Right atrium auricular region (tissue), 2 donors: ENCODE measurements around the gene TENM4. TPM values are rescaled to one million over a fixed set of nuclear protein-coding genes. Genes with fewer than 3 reads are reported as not detected.
A peak's percentile ranks its signal among the peaks of the same experiment; 100 is the strongest.

Experiments used
- DNase-seq: peaks from one replicate; pipeline ENCODE4 v3.0.0-alpha.2; 2019; ENCODE audit warnings: low spot score
- H3K27ac ChIP-seq, 2 donors: fragments of 200-600 bp; sonication (generic); 1 replicate in 1 of 2; 2 replicates in 1 of 2; pipeline ENCODE4 v1.5.1; 2016 to 2019
- H3K27me3 ChIP-seq, 2 donors: fragments of 200-600 bp; sonication (generic); one replicate each; pipeline versions ENCODE4 v1.5.1 to v1.6.0; 2017 to 2019
- H3K36me3 ChIP-seq: fragments of 200-600 bp; sonication (generic); one replicate; pipeline ENCODE4 v1.5.1; 2016
- H3K4me1 ChIP-seq, 2 donors: fragments of 200-600 bp; sonication (generic); one replicate each; pipeline versions ENCODE4 v1.5.1 to v1.6.0; 2017 to 2019
- H3K4me3 ChIP-seq, 2 donors: fragments of 200-600 bp; sonication (generic); 1 replicate in 1 of 2; 2 replicates in 1 of 2; pipeline ENCODE4 v1.5.1; 2017 to 2019; ENCODE audit warnings: mild to moderate bottlenecking in 1 of 2, moderate library complexity in 1 of 2
- H3K9me3 ChIP-seq, 2 donors: fragments of 200-600 bp; sonication (generic); one replicate each; pipeline ENCODE4 v1.5.1; 2019
- total RNA-seq, 2 donors: library from RNA; depleted of rRNA; stranded (reverse); fragments of >200 nt; gene quantifications; one replicate each; pipeline ENCODE4 v1.1.0, GENCODE V29; 2016
- TF ChIP-seq, protein P1 (sequence below), 2 donors: fragments of 200-600 bp; sonication (generic); IDR thresholded peaks; one replicate each; pipeline ENCODE4 v1.5.1; 2019; ENCODE audit warnings: antibody characterized with exemption in 2 of 2

Gene TENM4
- total RNA-seq, 2 donors from 2014 or later: 0.30 to 0.98 TPM

DNA sequence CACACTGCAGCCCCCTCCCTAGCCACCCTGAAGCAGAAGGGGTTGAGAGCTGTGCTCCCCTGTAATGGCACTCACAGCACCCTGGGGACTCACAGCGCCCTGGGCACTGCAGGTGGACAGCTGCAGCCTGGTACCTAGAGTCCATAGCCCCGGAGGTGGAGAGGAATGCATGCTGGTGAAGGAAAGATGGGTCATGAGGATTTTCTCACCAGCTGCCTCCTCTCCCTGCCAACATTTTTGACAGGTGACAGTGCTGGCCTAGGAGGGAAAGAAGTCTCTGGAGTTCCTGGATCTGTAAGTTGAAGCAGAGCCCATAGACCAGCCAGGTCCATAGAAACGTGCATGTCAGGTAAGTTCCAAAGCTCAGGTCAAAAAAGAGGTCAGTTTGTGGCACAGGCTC, 330.5 kb downstream of the TENM4 start:
- H3K27me3 ChIP-seq: no peaks in the 10 kb centered on the region
- no peaks in the 10 kb centered on the region for H3K4me1 ChIP-seq
- no peaks in the 10 kb centered on the region for H3K36me3 ChIP-seq
- no peaks in the 10 kb centered on the region for H3K9me3 ChIP-seq
- H3K4me3 ChIP-seq: no peak overlapping the region
- H3K27ac ChIP-seq: no peak overlapping the region
- DNase-seq: no peak
- TF ChIP-seq, protein P1, sequence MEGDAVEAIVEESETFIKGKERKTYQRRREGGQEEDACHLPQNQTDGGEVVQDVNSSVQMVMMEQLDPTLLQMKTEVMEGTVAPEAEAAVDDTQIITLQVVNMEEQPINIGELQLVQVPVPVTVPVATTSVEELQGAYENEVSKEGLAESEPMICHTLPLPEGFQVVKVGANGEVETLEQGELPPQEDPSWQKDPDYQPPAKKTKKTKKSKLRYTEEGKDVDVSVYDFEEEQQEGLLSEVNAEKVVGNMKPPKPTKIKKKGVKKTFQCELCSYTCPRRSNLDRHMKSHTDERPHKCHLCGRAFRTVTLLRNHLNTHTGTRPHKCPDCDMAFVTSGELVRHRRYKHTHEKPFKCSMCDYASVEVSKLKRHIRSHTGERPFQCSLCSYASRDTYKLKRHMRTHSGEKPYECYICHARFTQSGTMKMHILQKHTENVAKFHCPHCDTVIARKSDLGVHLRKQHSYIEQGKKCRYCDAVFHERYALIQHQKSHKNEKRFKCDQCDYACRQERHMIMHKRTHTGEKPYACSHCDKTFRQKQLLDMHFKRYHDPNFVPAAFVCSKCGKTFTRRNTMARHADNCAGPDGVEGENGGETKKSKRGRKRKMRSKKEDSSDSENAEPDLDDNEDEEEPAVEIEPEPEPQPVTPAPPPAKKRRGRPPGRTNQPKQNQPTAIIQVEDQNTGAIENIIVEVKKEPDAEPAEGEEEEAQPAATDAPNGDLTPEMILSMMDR (IDR thresholded peaks at IDR 0.05): no peak

DNA sequence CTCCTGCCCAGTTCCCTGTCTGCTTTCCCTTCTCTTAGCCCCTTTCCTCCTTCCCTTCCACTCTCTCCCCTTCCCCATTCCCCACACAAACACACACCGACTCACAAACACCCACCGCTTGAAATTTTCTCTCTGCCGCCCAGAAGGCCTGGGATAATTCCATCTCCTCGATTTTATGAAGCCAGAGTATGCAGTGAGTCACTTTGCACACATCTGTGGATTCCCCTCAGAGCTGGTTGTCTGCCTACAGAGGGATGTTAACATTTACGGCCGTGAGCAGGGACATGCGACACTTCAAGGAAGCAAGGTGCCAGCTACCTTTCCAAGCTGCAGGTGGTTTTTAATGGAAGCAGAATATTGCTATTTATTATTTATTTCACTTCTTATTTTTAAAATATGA, 332.0 kb downstream of the TENM4 start:
- Histone ChIP-seq H3K27ac (no peak overlapping the region), H3K4me3 (no peak overlapping the region), H3K36me3 (no peaks in the 10 kb centered on the region), H3K4me1 (no peaks in the 10 kb centered on the region), H3K27me3 (no peaks in the 10 kb centered on the region), H3K9me3 (no peaks in the 10 kb centered on the region)
- TF ChIP-seq, protein P1 (IDR thresholded peaks at IDR 0.05): no peak
- DNase-seq: no peak

DNA sequence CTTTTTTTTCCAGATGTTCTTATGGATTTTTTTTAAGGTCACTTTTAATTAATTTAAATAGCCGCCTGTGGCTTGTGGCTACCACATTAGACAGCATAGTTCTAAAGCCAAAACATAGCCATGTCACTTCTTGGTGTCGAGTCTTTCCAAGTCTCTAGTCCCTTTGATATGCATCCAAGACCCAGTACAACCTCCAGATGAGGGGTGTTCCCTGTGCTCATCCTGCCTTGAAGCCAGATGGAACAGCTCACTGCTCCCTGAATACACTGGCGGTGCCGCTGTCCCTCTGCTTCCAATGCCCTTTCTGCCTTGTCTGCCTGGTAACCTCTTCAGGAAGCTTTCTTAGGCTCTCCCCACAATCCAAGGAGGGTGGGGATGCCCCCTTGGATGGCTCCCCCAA, 338.0 kb downstream of the TENM4 start:
- TF ChIP-seq, protein P1 (IDR thresholded peaks at IDR 0.05): no peak
- Histone ChIP-seq H3K27ac (no peak overlapping the region), H3K9me3 (no peaks in the 10 kb centered on the region), H3K36me3 (no peaks in the 10 kb centered on the region), H3K27me3 (no peaks in the 10 kb centered on the region), H3K4me3 (no peak overlapping the region), H3K4me1 (peaks cover 0 to 5% of the 10 kb centered on the region in 2 donors)
- no peak for DNase-seq

DNA sequence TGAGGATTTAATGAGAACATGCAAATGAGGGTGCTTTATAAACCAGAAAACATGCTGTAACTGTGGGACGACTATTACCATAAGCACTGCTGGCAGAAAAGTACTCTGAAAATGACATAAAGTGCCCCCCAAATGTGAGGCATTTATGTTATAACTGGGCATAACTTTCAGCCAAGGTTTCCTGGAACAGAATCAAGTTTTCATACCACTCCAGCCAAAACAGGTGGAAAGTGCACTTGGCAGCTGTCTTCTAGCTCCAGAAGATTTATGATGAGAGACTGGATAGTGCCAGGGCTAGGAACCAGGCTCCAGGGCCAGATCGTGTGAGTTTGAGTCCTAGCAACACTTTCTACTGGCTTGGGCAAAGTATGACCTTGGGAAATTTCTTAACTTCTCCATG, 339.2 kb downstream of the TENM4 start:
- TF ChIP-seq, protein P1 (IDR thresholded peaks at IDR 0.05): no peak
- Histone ChIP-seq H3K27me3 (no peaks in the 10 kb centered on the region), H3K4me3 (no peak overlapping the region), H3K27ac (no peak overlapping the region), H3K36me3 (no peaks in the 10 kb centered on the region), H3K9me3 (no peaks in the 10 kb centered on the region), H3K4me1 (peaks cover 0 to 8% of the 10 kb centered on the region in 2 donors)
- no peak for DNase-seq

DNA sequence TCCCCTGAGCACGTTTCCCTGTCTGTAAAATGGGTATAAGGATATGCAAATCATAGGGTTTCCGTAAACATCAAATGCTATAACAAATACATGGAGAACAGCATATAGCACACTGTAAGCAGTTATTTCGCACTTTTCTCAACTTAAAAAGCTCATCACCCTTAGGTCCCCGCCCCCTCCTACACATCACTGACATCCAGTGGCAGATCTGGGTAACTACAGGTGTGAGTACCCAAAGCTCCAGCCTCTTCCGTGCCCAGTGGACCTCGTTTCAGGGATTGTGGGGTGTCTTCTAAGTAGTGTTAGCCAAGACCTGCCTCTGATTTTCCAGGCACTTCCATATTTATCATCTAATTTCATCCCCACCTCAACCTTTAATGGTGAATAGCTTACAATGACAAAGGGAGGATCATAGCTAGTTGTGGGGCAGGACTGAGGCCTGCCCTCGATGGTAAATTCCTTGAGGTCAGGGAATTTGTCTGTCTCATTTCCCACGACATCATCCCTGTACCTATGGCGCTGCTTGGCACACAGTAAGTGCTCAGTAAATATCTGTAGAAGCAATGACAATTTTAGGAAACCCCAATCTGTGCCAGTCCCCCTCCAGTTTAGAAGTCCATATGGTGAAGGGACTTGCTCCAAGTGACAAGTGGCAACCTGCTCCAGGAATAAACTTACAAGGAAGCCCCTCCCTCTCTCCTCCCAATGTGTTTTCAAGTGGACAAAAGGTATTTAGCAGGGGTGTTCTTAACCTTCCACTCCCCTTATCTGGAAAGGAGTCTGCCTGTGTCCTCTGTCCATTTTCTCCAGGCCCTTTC, 340.5 kb downstream of the TENM4 start:
- TF ChIP-seq, protein P1 (IDR thresholded peaks at IDR 0.05): peak; percentile 68 to 79
- DNase-seq: no peak
- no peak overlapping the region for H3K4me3 ChIP-seq
- no peaks in the 10 kb centered on the region for H3K27me3 ChIP-seq
- no peak overlapping the region for H3K27ac ChIP-seq
- H3K36me3 ChIP-seq: no peaks in the 10 kb centered on the region
- H3K4me1 ChIP-seq: peaks cover 0 to 8% of the 10 kb centered on the region in 2 donors
- no peaks in the 10 kb centered on the region for H3K9me3 ChIP-seq

DNA sequence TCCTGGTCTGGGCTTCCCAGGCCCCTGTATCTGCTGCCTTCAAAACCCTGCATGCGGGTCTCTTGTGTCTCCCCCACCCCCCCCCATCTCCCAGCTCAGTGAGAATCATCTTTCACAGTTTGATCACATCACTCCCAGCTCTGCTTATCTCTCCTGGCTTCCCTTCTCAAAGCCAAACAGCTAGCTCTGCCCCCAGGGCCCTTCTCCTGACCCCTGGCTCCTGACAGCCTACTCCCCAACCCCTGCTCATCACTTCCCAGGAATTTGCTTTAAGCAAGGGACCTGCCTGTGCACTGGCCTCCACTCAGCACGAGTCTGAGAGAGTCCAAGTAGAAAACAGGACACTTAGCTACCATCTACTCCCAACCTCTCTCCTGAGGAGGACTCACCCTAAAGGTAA, 342.7 kb downstream of the TENM4 start:
- Histone ChIP-seq H3K9me3 (peaks cover 0 to 5% of the 10 kb centered on the region in 2 donors), H3K4me3 (no peak overlapping the region), H3K27me3 (no peaks in the 10 kb centered on the region), H3K27ac (no peak overlapping the region), H3K4me1 (peaks cover 0 to 8% of the 10 kb centered on the region in 2 donors), H3K36me3 (no peaks in the 10 kb centered on the region)
- no peak for DNase-seq
- TF ChIP-seq, protein P1 (IDR thresholded peaks at IDR 0.05): no peak
